HG03575 (cell line): ENCODE measurements around the gene SLC30A9.

Experiments used
- ATAC-seq: cut with Tn5 transposase; IDR thresholded peaks from one replicate; pipeline ENCODE4 v1.9.1; 2021; ENCODE audit not compliant: unreplicated experiment, insufficient number of reproducible peaks, low FRiP score; ENCODE audit errors: extremely low read depth

The SLC30A9 gene

GRCh38 chr4:41994461-41994985 is 4.2 kb downstream of the SLC30A9 start:
- no peak for ATAC-seq

GRCh38 chr4:41998019-41998418 is 7.7 kb downstream of the SLC30A9 start:
- no peak for ATAC-seq

GRCh38 chr4:41999321-41999720 is 9.0 kb downstream of the SLC30A9 start:
- no peak for ATAC-seq

GRCh38 chr4:42008011-42008786 is 17.9 kb downstream of the SLC30A9 start:
- no peak for ATAC-seq

- no peak for ATAC-seq
These were observed 25.1 kb downstream of the SLC30A9 start for GRCh38 chr4:42015438-42015837.

GRCh38 chr4:42018451-42018850 is 28.1 kb downstream of the SLC30A9 start:
- no peak for ATAC-seq

GRCh38 chr4:42048394-42048793 is 58.1 kb downstream of the SLC30A9 start:
- ATAC-seq: no peak

GRCh38 chr4:42050516-42051249 is 60.4 kb downstream of the SLC30A9 start:
- ATAC-seq: no peak

GRCh38 chr4:42066402-42066801 is 76.1 kb downstream of the SLC30A9 start:
- ATAC-seq: no peak

- ATAC-seq: no peak
These were observed 76.9 kb downstream of the SLC30A9 start for GRCh38 chr4:42067264-42067663.

GRCh38 chr4:42070463-42070862 is 80.1 kb downstream of the SLC30A9 start:
- no peak for ATAC-seq

GRCh38 chr4:42074294-42074693 is 84.0 kb downstream of the SLC30A9 start:
- ATAC-seq: no peak

- peak; percentile 91 for ATAC-seq
These were observed 88.0 kb downstream of the SLC30A9 start for GRCh38 chr4:42078184-42078801.

GRCh38 chr4:42080306-42080705 is 90.0 kb downstream of the SLC30A9 start:
- ATAC-seq: no peak

- no peak for ATAC-seq
These were observed 93.5 kb downstream of the SLC30A9 start for GRCh38 chr4:42083816-42084215.

- no peak for ATAC-seq
These were observed 98.1 kb downstream of the SLC30A9 start for GRCh38 chr4:42088386-42088785.

- no peak for ATAC-seq
These were observed 111.2 kb downstream of the SLC30A9 start for GRCh38 chr4:42101446-42101975.

GRCh38 chr4:42104521-42104920 is 114.2 kb downstream of the SLC30A9 start:
- no peak for ATAC-seq

- no peak for ATAC-seq
These were observed 122.5 kb downstream of the SLC30A9 start for GRCh38 chr4:42112846-42113245.

- ATAC-seq: no peak
These were observed 129.6 kb downstream of the SLC30A9 start for GRCh38 chr4:42119886-42120285.
